Urinary bladder (tissue), 4 donors: ENCODE data around the gene SLC35E3. TPM values are rescaled to one million over a fixed set of nuclear protein-coding genes. Genes with fewer than 3 reads are reported as not detected.
A peak's percentile ranks its signal among the peaks of the same experiment; 100 is the strongest.
"Not testable (repeated sequence)": the region's sequence is repeated elsewhere in the genome, so short reads cannot be mapped to it uniquely, and the experiment has no call there.

Source experiments
- DNase-seq: peaks from one replicate; pipeline ENCODE4 v3.0.0-alpha.2; 2015; ENCODE audit errors: extremely low spot score
- H3K27ac ChIP-seq: one replicate; pipeline ENCODE4 v1.5.1; 2013; ENCODE audit warnings: low read depth, mild to moderate bottlenecking, moderate library complexity
- H3K36me3 ChIP-seq: one replicate; pipeline ENCODE4 v1.6.1; 2013; ENCODE audit warnings: mild to moderate bottlenecking, moderate library complexity; ENCODE audit not compliant: insufficient read depth
- H3K4me1 ChIP-seq: one replicate; pipeline ENCODE4 v1.6.1; 2013; ENCODE audit warnings: mild to moderate bottlenecking, moderate library complexity; ENCODE audit not compliant: insufficient read depth
- H3K4me3 ChIP-seq: one replicate; pipeline ENCODE4 v1.5.1; 2013; ENCODE audit warnings: low read depth, low read length
- WGBS: extraction: QIAGEN DNeasy Blood & Tissue Kit; methylation state at CpG from one replicate; pipeline ENCODE4 v1.1.7; 2013; 5-methylcytosine and 5-hydroxymethylcytosine counted together
- polyA plus RNA-seq: library from polyadenylated mRNA; stranded (reverse); fragments of 200-250 nt; gene quantifications from one replicate; pipeline ENCODE4 v1.2.3, GENCODE V29; 2013
- total RNA-seq: library from RNA; depleted of rRNA; stranded (reverse); fragments of >200 nt; gene quantifications from one replicate; pipeline ENCODE4 v1.2.3, GENCODE V29; 2014
- donor health status: healthy with polysubstance abuse.
- donor health status: healthy.

The SLC35E3 gene
- total and polyA plus RNA-seq, 2 donors = 4.5 to 9.0 TPM

GRCh38 chr12:68806488-68807237 is 60.7 kb downstream of the SLC35E3 start:
- 84% methylated on average over 18 of the region's 18 CpGs for WGBS
- DNase-seq = no peak
- no peaks in the 10 kb centered on the region for H3K36me3 ChIP-seq
- no peak overlapping the region for H3K4me3 ChIP-seq
- peaks cover 1% of the 10 kb centered on the region for H3K4me1 ChIP-seq
- H3K27ac ChIP-seq = no peak overlapping the region

DNA sequence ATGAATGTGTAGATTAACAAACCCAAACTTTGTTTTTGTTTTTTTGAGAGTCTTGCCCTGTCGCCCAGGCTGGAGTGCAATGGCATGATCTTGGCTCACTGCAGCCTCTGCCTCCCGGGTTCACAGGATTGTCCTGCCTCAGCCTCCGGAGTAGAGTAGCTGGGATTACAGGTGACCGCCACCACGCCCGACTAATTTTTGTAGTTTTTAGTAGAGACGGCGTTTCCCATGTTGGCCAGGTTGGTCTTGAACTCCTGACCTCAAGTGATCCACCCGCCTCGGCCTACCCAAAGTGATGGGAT is 61.2 kb downstream of the SLC35E3 start:
- WGBS = 17% methylated on average over 10 of the region's 10 CpGs
- not testable (repeated sequence) for H3K4me1 ChIP-seq
- H3K27ac ChIP-seq = peak overlapping the region; percentile 99

DNA sequence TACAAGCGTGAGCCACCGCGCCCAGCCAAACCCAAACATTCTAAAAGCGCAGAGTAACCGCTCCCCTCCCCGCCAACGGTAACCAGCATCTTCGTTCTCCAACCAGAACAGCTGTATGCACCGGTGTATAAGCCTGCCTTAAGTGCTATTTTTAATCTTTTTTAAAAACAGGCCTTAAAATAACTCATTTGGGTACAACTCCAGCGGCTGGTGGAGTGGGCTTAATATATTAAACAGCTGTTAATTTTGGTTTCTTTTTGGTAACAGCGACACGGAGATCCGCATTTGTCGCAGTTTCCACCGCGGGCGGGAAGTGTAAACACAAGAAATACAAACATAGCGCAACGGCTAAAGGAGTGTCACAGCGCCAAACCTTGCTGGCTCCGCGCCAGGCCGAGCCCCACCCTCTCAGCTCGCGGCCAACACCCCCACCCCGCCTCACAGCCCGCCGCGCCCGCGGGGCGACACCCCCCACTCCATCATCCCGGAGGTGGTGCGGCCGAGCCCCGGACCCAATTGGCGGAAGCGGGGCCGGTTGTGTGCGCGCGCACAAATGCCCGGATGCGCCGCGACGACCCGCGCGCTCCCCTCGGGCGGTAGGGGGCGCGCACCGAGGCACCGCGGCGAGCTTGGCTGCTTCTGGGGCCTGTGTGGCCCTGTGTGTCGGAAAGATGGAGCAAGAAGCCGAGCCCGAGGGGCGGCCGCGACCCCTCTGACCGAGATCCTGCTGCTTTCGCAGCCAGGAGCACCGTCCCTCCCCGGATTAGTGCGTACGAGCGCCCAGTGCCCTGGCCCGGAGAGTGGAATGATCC is 61.8 kb downstream of the SLC35E3 start, which contains the start of gene MDM2:
Gene MDM2 (plus strand): TSS at position 602 of the 812 bp plus-strand sequence. CDS start 301 bp downstream, outside the sequence.
- WGBS = under 1% methylated on average over 72 of the region's 72 CpGs
- peak; percentile 77 for DNase-seq
- peak within 1 kb of the TSS; percentile 97 for H3K4me3 ChIP-seq
- peaks cover 3% of the 10 kb centered on the region for H3K4me1 ChIP-seq
- peak within 1 kb of the TSS; percentile 99 for H3K27ac ChIP-seq
- no peaks in the 10 kb centered on the region for H3K36me3 ChIP-seq

More for the DNA sequence above, 61.2 kb downstream of the SLC35E3 start:
- not testable (repeated sequence) for DNase-seq, H3K36me3 ChIP-seq
- peak overlapping the region; percentile 97 for H3K4me3 ChIP-seq

- WGBS = under 1% methylated on average over 61 of the region's 61 CpGs
- peak; percentile 92 for DNase-seq
- peaks cover 3% of the 10 kb centered on the region for H3K4me1 ChIP-seq
- H3K27ac ChIP-seq = peak overlapping the region; percentile 99
- no peaks in the 10 kb centered on the region for H3K36me3 ChIP-seq
- H3K4me3 ChIP-seq = peak overlapping the region; percentile 97
These were observed 62.6 kb downstream of the SLC35E3 start for GRCh38 chr12:68808388-68809189.

DNA sequence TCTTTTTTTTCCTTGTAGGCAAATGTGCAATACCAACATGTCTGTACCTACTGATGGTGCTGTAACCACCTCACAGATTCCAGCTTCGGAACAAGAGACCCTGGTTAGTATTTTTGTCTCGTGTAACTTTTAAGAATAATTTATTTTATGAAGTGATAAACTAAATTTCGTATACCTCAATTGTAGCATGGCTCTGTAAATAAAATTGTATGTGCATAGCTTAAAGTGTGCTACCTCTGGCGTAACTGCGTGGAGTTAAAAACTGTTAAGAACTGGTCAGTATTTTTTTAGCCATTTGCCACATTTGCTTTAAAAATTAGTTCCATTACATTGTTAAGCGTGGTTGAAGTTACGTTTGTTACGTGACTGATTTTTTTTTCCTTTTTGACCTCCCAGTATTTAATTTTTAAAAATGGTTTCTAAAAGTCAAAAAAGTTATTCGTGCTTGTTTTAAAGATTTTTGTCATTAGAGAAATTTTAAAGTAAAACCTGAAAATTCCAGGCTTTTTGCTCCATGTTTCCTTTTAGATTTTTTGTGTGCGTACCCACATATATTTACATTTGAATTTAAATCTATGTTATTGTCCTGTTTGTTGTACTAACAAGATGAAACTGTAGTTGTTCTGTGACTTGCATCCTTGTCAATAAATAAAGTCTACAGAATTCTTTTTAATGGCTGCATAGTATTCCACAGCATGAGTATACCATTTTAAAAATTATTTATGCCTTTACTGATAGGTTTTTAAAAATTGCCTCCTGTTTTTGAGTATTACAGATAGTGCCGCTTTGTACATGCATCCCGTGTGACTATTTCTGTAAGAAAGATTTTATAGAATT is 63.4 kb downstream of the SLC35E3 start:
- H3K4me1 ChIP-seq = peaks cover 3% of the 10 kb centered on the region
- peak overlapping the region; percentile 99 for H3K27ac ChIP-seq
- 77% methylated on average over 12 of the region's 12 CpGs for WGBS
- no peaks in the 10 kb centered on the region for H3K36me3 ChIP-seq
- no peak for DNase-seq
- H3K4me3 ChIP-seq = peak overlapping the region; percentile 97

GRCh38 chr12:68810027-68810389 is 64.0 kb downstream of the SLC35E3 start:
- not testable (repeated sequence) for H3K4me1 ChIP-seq

DNA sequence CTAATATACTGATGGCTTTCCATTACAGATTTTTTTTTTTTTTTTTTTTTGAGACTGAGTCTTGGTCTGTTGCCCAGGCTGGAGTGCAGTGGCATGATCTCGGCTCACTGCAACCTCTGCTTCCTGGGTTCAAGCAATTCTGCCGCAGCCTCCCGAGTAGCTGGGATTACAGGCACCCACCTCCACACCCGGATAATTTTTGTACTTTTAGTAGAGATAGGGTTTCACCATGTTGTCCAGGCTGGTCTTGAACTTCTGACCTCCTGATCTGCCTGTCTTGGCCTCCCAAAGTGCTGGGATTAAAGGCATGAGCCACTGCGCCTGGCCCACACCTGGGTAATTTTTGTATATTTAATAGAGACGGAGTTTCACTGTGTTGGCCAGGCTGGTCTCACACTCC is 65.6 kb downstream of the SLC35E3 start:
- H3K36me3 ChIP-seq, H3K4me1 ChIP-seq, H3K27ac ChIP-seq, H3K4me3 ChIP-seq, DNase-seq: not testable (repeated sequence)
- WGBS = 83% methylated on average over 6 of the region's 6 CpGs

More at GRCh38 chr12:68810027-68810389, 64.0 kb downstream of the SLC35E3 start:
- H3K27ac ChIP-seq, H3K4me3 ChIP-seq, DNase-seq, H3K36me3 ChIP-seq: not testable (repeated sequence)
- 97% methylated on average over 13 of the region's 13 CpGs for WGBS

DNA sequence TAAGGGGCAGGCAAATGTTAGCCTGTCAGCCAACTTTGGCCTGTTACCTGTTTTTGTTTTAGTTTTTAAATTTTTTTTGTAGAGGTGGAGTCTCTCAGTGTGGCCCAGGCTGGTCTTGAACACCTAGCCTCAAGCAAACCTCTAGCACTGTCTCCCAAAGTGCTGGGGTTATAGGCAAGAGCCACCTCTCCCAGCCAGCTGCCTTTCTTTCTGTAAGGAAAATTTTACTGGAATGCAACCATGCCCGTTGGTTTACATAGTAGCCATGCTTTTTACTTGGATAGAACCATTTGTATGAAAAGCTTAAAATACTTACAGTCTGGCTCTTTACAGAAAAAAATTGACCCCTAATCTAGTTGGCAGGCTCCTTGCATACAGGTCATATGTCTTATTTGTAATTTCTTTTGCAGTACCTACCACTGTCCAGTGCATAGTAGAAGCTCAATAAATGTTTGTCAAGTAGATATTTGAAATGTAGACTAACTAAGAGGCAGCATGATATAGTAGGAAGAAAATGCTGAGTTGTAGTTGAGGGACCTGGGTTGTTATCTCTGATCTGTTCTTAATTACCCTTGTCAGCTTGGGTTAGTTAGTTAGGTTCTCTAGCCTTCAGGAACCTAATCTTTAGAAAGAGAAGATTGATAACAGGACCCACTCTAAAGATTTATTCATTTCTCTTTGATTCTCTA is 66.7 kb downstream of the SLC35E3 start:
- Histone ChIP-seq H3K4me3 (no peak overlapping the region), H3K27ac (no peak overlapping the region), H3K36me3 (peaks cover 3% of the 10 kb centered on the region), H3K4me1 (peaks cover 3% of the 10 kb centered on the region)
- DNase-seq = no peak
- WGBS = 51% methylated on average over 1 of the region's 1 CpG

GRCh38 chr12:68813242-68813593 is 67.2 kb downstream of the SLC35E3 start:
- H3K4me3 ChIP-seq = no peak overlapping the region
- H3K4me1 ChIP-seq = peaks cover 2% of the 10 kb centered on the region
- H3K36me3 ChIP-seq = peaks cover 3% of the 10 kb centered on the region
- 29% methylated on average over 2 of the region's 2 CpGs for WGBS
- no peak overlapping the region for H3K27ac ChIP-seq
- no peak for DNase-seq

- peaks cover 2% of the 10 kb centered on the region for H3K4me1 ChIP-seq
These were observed 68.7 kb downstream of the SLC35E3 start for GRCh38 chr12:68814490-68815231.

GRCh38 chr12:68815232-68815927 is 69.4 kb downstream of the SLC35E3 start:
- Histone ChIP-seq H3K27ac (no peak overlapping the region), H3K4me1 (peaks cover 2% of the 10 kb centered on the region), H3K4me3 (no peak overlapping the region), H3K36me3 (peaks cover 5% of the 10 kb centered on the region)
- DNase-seq = no peak
- 69% methylated on average over 5 of the region's 5 CpGs for WGBS

More at GRCh38 chr12:68814490-68815231, 68.7 kb downstream of the SLC35E3 start:
- DNase-seq = no peak
- no peak overlapping the region for H3K27ac ChIP-seq
- no peak overlapping the region for H3K4me3 ChIP-seq
- H3K36me3 ChIP-seq = peaks cover 3% of the 10 kb centered on the region
- 66% methylated on average over 3 of the region's 3 CpGs for WGBS
